SH-SY5Y (cell line): ENCODE measurements around the gene B4GALNT3.

Source experiments
- GATA2 ChIP-seq: IDR thresholded peaks from 2 replicates; pipeline ENCODE4 v1.6.1; 2011; ENCODE audit warnings: mild to moderate bottlenecking, low read depth, low read length
- GATA3 ChIP-seq: IDR thresholded peaks from 2 replicates; pipeline ENCODE4 v1.6.1; 2011; ENCODE audit warnings: low read depth, mild to moderate bottlenecking, low read length, moderate library complexity

Gene B4GALNT3

DNA sequence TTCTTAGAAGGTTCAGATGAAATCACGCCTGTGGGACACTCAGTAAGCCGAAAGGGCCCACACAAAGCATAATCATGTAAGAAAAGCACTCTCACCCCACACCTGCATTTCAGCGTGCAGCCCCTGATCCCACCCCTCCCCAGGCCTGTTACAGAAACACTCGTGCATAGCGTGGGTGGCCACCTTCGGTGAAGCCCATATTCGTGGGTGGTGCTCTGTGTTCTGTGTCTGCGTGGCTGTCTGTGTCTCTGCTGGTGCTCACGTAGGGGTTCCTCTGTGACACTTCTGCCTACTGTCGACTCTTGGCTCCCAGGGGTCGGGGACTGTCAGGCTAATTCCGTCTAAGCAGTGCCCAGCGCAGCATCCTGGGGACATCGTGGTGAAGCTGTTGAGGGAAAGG, 74.0 kb downstream of the B4GALNT3 start:
- TF ChIP-seq GATA2 = no peak

DNA sequence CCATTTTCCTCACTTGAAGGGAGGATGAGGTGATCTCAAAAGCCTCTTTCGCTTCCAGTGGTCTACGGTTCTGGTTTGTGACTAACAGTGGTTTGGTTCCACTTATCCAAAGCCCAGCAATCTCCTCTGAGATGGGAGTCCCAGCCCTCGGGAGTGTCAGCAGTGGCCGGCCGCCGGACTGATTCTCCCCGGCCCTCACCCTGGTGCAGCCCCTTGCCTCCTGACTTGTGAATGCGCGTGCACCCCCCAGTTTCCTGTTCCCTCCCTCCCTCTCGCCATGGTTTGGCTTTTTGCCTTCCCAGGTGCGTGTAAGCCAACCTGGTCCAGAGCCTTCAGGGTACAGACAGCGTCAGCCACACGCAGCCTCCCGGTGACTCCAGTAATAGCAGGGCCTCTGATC, 74.5 kb downstream of the B4GALNT3 start:
- TF ChIP-seq GATA2 (no peak), GATA3 (no peak)

DNA sequence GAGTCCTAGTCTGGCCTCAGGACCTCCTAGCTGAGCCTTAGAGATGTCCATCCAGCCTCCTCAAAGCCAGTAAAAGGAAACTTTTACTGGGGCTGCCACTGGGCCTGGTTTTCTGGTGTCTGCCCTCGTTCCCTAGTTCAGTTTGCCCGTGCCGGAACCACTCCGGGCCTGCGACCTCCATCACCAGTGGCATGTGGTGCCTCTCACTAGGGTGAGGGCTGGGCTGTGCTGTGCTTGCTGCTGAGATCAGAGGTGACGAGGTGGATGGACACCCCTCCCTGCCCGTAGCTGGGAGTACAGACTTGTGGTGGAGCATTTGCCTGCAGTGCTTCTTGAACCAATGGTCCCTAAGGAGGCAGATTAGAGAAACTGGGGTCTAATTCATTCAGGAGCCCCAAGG, 75.7 kb downstream of the B4GALNT3 start:
- no peak for TF ChIP-seq GATA3

DNA sequence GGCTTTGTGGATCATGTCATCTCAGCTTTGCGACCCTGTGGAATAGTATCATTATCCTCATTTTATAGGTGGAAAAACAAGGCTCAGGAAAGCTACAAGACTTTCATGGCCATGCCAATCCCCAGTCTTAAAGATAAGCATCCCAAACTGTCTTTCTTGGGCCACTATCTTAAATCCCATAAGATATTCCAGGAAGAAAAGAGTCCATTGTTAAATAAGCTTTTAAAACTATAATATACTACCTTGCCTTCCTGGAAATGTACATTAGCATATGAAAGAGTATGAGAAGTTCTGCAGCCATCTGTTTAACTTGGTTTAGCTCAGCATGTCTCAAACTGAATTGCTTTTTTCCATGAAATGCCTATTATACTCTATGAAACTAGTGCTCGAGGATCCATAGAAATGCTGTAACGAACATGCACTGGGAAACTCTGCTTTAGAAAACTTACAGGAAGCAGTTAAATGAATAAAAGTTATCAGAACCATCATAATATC, 77.1 kb downstream of the B4GALNT3 start:
- TF ChIP-seq GATA2 (no peak), GATA3 (no peak)

DNA sequence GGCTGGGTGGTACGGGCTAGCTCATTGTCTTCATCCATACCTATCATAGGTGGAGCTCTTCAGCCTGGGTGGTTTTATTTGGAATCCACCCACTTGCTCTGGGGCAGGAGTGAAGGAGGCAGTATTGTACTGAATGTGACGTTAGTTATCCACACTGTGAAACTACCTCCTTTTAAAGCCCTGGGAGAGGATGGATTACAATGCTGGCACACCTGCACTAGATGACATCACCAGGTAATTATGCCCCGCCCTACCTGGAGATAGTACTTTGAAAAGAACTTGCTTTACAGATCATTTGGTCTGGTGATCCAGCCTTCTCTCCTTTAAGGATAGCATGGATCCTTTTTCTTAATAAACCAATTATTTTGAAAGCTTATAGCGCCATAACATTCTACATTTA, 78.0 kb downstream of the B4GALNT3 start:
- no peak for TF ChIP-seq GATA3
- TF ChIP-seq GATA2 = no peak

DNA sequence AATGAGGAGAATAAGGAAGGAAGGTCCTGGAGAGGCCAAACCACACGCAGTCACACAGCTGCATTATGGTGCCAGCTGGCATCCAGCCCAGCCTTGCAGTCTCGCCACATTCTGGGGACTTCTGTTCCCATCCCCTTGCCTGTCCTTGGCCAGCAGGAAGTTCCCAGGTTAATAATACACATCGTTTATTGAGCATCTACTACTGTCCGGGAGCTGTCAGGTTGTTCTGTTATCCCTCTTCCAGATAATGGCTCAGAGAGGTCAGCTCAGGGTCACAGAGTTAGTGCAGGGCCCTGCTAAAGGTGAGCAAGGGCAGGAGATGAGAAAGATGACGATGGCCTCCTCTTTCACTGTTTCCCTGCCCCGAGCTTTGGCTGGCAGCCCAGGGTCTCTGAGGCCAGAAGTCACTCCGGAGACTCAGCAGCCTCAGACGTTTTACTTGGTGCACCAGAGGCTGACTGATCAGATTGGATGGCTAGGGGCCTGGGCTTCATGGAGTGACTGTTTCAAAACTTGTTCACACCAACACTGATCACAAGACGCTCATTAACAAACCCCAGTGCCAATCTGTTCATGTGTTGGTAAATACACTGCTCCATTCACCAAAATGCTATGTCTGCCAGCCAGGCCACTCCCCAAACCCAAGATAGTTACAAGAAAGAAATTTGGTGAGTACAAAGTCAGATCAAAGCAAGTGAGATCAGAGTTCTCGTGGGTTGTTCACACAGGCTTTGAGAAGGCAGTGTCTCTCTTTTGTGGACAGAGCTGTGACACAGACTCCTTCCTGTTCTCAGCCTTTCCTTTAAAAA, 79.2 kb downstream of the B4GALNT3 start:
- no peak for TF ChIP-seq GATA2
- no peak for TF ChIP-seq GATA3

DNA sequence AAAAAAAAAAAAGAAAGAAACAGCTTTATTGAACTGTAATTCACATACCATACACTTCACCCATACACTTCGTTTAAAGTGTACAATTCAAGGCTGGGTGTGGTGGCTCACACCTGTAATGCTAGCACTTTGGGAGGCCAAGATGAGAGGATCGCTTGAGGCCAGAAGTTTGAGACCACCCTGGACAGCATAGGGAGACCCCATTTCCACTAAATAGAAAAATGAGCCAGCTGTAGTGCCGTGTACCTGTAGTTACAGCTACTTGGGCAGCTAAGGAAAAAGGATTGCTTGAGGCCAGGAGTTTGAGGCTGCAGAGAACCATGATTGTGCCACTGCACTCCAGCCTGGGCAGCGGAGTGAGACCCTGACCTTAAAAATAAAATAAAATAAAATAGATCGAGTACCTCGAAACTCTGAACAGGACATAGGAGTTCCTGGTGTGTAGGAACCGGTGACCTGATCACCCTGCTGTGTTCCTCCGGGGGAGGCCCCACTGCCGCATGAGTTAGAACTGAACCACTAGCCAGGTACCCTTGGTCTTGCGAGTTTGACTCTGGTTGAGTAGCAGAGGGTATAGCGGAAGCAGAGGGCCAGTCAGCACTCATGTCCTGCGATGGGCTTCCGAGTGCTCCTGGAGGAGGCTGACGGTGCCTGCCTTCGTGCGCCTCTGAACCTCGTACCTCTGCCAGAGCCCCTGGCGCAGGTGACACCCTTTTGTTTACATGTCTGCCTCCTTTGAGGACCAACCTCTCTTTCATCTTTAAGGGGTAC, 80.0 kb downstream of the B4GALNT3 start:
- TF ChIP-seq GATA3 (no peak), GATA2 (no peak)

DNA sequence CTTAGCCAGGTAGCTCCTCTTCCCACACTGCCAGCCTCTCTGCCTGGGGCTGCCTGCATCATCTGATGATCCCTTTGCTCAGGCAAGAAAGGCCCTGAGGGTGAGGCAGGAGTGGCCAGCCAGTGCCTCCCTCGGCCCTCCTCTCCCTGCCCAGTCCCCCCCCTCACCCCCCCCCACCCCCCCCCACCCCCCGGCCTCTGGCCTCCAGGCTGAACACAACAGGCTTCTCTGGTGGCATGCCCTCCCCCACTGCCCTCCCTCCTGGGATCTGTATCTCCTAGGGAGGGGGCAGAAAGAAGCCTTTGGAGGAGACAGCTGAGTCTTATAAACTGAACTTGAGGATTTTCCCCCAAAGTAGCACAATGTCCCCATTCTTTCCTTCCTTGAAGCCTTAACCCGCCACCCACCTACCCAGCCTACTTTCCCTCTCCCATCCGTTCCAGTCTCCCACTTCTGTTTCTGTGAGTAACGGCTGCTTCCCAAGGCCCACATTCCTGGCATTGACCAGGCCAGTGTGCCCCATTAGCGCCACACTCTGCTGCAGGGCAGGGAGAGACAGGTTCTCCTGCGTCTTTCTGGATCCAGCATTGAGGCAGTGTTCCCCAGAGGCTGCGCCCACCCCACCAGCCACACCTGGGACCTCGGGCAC, 82.1 kb downstream of the B4GALNT3 start:
- TF ChIP-seq GATA3 = no peak
- TF ChIP-seq GATA2 = no peak

DNA sequence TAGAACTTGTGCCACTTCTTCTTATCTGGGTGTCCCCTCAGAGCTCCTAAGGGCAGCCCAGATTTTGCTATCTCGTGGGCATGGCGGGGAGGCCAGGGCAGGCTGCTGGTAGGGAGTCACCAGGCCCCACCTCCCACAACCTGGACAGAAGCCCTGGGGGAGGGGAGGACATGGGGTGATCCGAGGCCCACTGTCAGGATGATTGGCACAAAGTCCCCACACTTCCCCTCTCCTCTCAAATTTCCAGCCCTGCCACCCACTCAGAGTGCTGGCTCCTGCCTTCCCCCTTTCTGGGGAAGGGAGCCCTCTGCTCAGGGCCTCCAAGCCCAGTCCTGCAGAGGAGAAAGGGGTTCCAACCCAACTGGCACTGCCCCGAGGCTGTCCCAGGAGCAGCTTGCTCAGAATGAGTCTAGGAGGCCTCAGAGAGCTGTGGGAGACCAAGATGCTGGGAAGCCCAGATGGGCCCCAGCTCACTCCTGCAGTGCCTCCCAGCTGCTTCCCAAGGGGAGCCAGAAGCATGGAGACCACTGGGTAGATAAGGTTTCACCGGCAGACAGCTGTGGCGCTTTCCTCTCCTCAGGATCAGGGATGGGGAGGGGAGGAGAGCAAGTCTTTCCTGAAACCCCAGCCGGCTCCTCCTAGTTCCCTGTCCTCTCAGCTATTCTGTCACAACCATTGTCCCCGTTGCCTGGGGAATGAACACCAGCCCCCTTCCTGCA, 82.8 kb downstream of the B4GALNT3 start:
- TF ChIP-seq GATA3 = no peak
- no peak for TF ChIP-seq GATA2

DNA sequence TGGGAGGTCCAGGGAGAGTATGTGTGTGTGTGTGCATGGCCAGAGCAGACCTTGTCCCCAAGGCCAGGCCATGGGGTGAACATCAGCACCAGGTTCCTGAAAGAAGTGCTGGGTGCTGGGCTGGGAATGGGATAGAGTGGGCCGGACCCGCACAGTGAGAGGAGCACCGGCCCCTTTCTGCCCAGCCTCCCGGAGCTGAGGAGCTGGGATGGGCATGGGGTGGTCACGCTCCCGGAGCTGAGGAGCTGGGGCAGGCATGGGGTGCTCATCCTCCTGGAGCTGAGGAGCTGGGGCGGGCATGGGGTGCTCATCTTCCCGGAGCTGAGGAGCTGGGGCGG, 83.3 kb downstream of the B4GALNT3 start:
- no peak for TF ChIP-seq GATA2
- TF ChIP-seq GATA3 = no peak

DNA sequence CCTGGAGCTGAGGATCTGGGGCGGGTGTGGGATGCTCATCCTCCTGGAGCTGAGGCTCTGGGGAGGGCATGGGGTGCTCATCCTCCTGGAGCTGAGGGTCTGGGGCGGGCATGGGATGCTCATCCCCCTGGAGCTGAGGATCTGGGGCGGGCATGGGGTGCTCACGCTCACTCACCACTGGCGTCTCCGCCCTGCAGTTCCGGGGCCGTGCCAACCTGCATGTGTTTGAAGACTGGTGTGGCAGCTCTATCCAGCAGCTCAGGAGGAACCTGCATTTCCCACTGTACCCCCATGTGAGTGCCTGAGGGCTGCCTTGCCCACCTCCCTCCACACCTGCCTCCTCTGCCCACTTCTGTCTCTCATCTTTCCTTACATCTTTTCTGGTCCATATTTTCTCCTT, 84.4 kb downstream of the B4GALNT3 start:
- TF ChIP-seq GATA2 = no peak
- TF ChIP-seq GATA3 = no peak

DNA sequence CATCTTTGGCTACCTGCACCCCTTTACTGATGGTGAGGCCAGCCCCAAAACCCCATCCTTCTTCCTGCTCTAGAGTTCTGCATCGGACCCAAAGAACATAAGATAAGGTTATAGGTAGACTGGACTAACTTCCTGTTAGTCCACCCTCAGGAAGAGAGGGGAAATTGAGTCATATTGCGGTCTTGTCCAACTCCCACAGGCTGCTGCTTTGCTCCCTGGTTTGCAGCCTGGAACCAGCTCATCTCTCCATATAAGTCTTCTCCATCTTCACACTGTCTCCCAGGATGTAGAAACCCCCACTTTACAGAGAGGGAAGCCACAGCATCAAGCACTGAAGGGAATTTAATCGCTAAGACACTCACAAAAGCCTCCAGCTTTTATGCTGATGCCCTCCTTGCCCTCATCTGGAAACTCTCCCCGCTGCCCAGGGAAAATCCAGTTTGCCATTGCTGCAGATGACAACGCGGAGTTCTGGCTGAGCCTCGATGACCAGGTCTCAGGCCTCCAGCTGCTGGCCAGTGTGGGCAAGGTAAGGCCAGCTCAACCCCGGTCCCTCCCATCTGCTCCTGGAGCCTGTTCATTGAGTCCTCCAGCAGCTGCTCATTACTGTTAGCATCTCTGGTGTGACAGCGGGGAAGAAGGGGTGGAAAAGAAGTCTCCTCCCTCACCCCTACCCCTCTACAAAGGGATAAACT, 85.3 kb downstream of the B4GALNT3 start:
- TF ChIP-seq GATA2 (no peak), GATA3 (no peak)

DNA sequence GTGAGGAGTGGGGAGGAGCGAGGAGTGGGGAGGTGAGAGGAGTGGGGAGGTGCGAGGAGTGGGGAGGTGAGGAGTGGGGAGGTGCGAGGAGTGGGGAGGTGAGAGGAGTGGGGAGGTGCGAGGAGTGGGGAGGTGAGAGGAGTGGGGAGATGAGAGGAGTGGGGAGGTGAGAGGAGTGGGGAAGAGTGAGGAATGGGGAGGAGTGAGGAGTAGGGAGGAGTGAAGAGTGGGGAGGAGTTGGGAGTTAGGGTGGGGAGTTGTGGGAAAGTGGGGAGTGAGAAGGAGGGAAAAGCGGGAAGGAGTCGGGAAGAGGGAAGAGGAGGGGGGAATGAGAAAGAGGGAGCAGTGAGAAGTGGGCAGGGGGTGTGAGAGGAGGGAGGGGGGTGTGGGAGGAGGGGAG, 86.1 kb downstream of the B4GALNT3 start:
- TF ChIP-seq GATA3 = no peak
